Lung microvascular endothelial cell (primary cell): ENCODE results near the gene UPF3A. TPM values are rescaled to one million over a fixed set of nuclear protein-coding genes. Genes with fewer than 3 reads are reported as not detected.
"Not testable (repeated sequence)": the region's sequence is repeated elsewhere in the genome, so short reads cannot be mapped to it uniquely, and the experiment has no call there.

Source experiments
- DNase-seq, 2 donors: peaks; one replicate each; pipeline versions ENCODE4 v3.0.0 to v3.0.0-alpha.2; 2010; ENCODE audit warnings: low read depth in 2 of 2
- total RNA-seq: library from RNA; depleted of rRNA; stranded (reverse); fragments of >200 nt; gene quantifications from 2 replicates; pipeline ENCODE4 v1.2.1, GENCODE V29; 2014

UPF3A gene
- total RNA-seq, 1 donor from 2014 or later, result 24.8 TPM

DNA sequence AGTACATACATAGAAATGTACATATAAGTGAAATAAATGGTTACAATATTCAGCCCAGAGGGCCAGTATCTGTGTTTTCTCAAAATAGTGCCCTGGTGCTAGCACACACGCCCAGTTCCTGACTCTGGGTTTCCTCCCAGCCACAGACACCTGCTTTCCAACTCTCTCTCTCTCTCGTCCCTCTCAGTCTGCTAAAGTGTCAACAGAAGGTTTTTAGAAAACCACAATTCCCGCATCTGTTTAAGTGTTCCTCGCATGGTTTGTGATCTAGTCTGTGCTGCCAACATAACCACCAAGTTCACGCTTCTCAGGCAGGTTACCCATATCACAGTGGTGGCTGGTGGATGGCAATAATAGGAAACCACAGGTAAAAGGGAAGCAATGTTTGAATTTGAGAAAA is 17.8 kb upstream of the UPF3A start:
- DNase-seq, result no peak

- not testable (repeated sequence) for DNase-seq
Measured at GRCh38 chr13:114264313-114264712, 17.1 kb upstream of the UPF3A start.

DNA sequence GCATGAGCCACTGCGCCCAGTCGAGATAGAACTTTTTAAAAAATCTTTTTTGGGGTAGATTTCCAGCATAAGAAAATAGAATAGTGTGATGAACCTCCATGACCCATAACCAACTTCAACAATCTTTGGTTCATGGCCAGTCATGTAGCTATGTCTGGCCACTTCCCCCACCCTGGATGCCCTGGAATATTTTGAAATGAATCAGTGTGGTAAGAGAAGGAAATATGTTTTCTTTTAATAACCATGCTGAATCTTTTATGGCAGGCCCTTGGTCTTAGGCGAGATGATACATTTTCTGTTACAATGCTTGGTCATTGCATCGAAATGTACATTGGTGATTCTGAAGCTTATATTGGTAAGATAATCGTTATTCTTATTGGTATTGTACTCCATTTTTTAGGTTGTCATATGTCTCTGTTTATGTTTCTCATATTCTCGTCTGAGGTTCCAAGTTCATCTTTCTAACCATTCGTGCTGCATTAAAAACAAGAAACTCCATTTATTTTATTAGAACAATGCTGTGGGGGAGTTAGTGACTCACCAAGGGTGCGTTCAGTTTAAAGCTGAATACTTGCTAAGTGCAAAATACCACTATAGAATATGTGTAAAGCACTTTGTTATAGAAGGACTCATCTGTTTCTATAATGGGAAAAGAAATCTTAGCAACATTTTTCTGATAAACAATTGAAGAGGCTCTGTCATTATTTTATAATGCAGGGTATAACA is 16.4 kb upstream of the UPF3A start:
- no peak for DNase-seq

- DNase-seq, result no peak
Measured at GRCh38 chr13:114266241-114266640, 15.2 kb upstream of the UPF3A start.

GRCh38 chr13:114268344-114269280 is 12.8 kb upstream of the UPF3A start:
- no peak for DNase-seq

DNA sequence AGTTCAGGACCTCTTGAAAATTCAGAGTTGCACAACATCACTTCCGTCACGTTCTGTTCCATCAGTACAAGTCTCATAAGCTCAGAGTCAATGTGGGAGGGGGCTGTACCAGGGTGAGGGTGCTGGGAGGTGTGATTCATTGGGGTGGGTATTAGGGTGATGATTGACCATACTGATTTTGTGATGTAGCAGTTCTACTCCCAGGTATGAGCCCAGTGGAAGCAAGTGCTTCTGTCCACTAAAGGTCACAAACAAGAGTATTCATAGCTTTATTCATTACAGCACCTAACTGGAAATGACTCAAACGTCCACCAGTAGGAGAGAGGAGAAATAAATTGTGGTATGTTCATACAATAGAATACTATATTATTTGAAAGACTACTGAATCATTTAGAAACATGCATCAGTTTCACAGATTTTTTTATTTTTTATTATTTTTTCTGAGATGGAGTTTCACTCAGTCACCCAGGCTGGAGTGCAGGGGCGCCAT is 12.1 kb upstream of the UPF3A start:
- no peak for DNase-seq

GRCh38 chr13:114272977-114273376 is 8.4 kb upstream of the UPF3A start:
- peak; percentile 14 to 76 for DNase-seq

DNA sequence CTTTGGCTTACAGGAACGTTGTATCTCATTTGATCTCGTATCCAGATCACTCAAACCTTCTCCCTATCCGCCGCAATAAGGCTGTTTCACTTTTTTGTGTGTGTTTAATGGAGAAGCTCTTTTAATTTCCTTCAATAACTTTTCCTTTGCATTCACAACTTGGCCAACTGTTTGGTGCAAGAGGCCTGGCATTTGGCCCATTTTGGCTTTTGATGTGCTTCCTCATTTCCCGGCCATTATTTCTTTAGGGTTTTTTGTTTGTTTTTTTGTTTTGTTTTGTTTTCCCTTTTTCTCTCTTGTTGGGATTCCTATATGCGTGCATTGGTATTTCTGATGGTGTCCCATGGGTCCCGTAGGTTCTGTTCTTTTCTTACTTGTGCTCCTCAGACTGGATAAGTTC is 6.1 kb upstream of the UPF3A start:
- peak in 1 of 2 donors; percentile 48 for DNase-seq

DNA sequence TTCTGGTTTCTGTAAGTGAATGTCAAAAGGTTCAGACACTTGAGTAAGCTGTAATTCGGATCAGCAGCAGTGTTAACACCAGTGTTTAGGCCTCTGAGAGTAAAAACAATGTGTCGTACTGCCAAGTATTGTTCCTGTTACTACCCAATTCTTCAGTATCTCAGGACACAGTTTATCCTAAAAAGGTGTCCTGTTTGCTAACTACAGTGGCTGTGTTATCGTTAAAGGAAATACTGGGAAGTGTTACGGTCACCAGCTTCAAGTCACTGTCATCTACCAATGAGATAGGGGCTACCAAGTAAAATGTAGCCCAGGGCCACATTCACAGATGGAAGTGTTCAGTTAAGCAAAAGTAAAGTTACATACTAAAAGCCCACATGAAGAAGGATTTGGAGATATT is 2.3 kb upstream of the UPF3A start:
- DNase-seq, result peak; percentile 2 to 19

DNA sequence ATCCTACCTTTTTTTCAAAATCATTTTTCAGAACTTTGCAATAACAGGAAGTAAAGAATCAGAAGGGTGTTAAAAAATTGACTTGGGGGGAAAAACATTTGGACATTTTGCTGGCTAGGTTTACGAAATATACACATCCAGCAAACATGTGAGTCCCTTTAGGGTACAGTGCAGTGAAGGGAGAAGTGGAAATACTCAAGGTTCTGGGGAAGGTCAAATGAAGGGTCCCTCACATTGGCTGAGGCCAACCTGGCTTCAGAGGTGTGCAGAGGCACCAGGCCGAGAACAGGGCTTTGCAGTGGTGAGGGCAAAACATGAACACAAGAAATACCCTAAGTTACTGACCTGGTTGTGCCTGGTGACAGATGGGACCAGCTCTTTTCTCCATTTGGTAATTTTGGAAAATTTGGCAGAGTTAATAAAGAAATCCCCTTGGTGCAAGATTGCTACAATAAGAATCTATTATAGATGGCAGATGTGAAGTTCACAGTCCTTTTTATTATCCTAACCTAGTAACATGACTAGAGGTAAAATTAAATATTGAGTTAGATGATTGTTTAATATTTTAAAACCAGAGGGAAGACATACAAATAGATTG is 1.5 kb upstream of the UPF3A start:
- DNase-seq, result no peak

- peak; percentile 63 to 77 for DNase-seq
Measured at GRCh38 chr13:114282041-114282670, 755 bp downstream of the UPF3A start.

DNA sequence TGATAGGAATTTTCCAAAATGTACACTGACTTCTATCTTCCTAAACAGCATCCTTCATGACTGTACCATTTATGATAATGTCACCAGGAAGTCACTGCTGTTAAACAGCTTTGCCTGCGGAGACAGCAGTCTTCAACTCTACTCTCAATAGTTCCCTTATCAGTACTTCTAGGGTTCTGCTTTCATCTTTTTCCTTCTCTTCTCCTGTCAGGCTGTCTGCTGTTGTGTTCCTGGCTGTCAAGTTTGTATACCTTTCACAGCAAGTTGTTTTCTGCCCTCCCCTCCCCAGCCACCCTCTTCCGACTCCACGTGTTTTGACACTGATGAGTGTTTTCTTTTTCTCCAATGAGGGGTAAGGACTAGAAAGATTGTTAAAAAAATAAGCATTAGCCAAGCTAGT is 2.2 kb downstream of the UPF3A start:
- DNase-seq, result peak in 1 of 2 donors; percentile 31

GRCh38 chr13:114284680-114285079 is 3.3 kb downstream of the UPF3A start:
- DNase-seq, result peak in 1 of 2 donors; percentile 48

DNA sequence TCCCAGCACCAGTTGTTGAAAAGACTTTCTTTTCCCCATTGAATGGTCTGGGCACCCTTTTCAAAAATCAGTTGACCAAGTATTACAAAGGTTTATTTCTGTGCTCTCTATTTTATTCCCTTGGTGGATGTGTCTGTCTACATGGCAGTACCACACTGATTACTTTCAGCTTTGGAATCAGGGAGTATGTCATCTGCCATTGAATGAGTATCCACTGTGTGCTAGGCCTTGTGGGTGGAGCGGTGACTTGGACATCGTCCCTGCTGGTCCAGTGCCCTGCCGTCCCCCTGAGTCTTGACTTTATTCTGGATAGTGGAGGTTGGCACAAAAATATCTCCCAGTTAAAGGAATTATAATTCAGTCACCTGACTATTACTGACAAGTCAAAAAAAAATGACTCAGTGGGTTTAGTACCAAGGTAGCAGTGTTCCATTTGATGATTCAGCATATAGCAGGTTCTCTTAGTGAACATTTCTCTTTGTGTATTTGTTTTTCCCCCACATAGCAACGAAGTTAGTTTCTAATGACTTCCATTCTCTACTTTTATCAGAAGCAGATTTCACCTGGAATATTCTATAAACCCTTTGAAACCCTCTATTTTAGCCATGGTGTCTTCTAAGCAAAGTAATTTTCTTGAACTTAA is 3.9 kb downstream of the UPF3A start:
- DNase-seq, result peak in 1 of 2 donors; percentile 21

- no peak for DNase-seq
Measured at GRCh38 chr13:114286808-114287207, 5.4 kb downstream of the UPF3A start.

- DNase-seq, result no peak
Measured at GRCh38 chr13:114288157-114288591, 6.8 kb downstream of the UPF3A start.

DNA sequence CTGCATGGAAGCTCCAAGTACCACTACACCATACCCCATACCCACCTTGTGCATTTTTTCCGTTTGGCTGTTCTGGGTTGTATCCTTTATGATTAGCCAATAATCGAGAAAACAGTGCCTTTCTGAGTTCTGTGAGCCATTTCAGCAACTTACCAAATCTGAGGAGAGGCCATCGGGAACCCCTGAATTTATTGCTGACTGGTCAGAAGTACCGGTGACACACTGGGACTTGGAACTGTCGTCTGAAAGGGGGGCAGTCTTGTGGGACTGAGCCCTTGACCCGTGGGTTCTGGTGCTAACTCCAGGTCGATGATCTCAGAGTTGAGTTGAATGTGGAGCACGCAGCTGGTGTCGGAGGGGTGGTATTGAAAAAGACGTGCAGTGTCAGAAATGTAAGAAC is 15.0 kb downstream of the UPF3A start:
- no peak for DNase-seq

DNA sequence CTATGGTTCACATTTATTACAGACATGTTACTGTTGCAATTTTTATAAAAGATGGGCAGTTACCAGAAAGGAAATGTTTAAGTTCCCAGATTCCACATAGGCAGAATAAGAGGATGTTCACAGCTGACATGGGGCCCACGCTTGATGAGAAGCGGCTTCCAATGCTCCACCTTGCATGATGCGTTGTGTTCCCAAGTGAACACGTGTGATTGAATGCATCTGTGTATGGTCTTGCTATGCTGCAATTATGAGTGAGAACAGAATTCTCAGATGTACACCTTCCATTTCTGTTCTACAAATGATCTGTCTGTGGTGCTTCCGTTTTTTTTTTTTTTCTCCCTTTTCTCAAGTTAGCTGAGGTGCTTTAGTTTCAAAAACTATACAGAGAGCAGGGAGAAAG is 15.5 kb downstream of the UPF3A start:
- no peak for DNase-seq

- no peak for DNase-seq
Measured at GRCh38 chr13:114298866-114299265, 17.5 kb downstream of the UPF3A start.

GRCh38 chr13:114299604-114300305 is 18.4 kb downstream of the UPF3A start:
- DNase-seq, result no peak
